GM19351 (cell line): ENCODE data around the gene VPS4A.
A peak's percentile ranks its signal among the peaks of the same experiment; 100 is the strongest.
"Not testable (repeated sequence)": the region's sequence is repeated elsewhere in the genome, so short reads cannot be mapped to it uniquely, and the experiment has no call there.

Source experiments
- ATAC-seq: cut with Tn5 transposase; IDR thresholded peaks from one replicate; pipeline ENCODE4 v1.9.1; 2021; ENCODE audit warnings: mild to moderate bottlenecking, moderate library complexity; ENCODE audit not compliant: unreplicated experiment

VPS4A gene

GRCh38 chr16:69326172-69326873 lies 15.2 kb downstream of the VPS4A start:
- no peak for ATAC-seq

- no peak for ATAC-seq
Measured at GRCh38 chr16:69327585-69328310, 16.6 kb downstream of the VPS4A start.

- ATAC-seq, result no peak
Measured at GRCh38 chr16:69328854-69329316, 17.7 kb downstream of the VPS4A start.

GRCh38 chr16:69329369-69330285 lies 18.5 kb downstream of the VPS4A start:
- ATAC-seq, result peak; percentile 40

- ATAC-seq, result peak; percentile 91
Measured at GRCh38 chr16:69330286-69331109, 19.3 kb downstream of the VPS4A start, which contains the start of gene PDF. Gene PDF, minus strand, starts transcription at chr16:69330588. Its CDS starts 18 bp downstream, at chr16:69330570.

- ATAC-seq, result no peak
Measured at GRCh38 chr16:69334696-69335095, 23.5 kb downstream of the VPS4A start.

- ATAC-seq, result no peak
Measured at GRCh38 chr16:69338557-69339288, 27.6 kb downstream of the VPS4A start.

GRCh38 chr16:69339289-69340094 lies 28.3 kb downstream of the VPS4A start, which contains the start of the genes COG8 and NIP7:
Gene COG8, minus strand, starts transcription at chr16:69339564. Its CDS starts 12 bp downstream, at chr16:69339552.
Gene NIP7, plus strand, starts transcription at chr16:69339772. Its CDS starts 58 bp downstream, at chr16:69339830.
- peak; percentile 91 for ATAC-seq

- ATAC-seq, result no peak
Measured at GRCh38 chr16:69340095-69340644, 29.0 kb downstream of the VPS4A start.

GRCh38 chr16:69344171-69344570 lies 33.0 kb downstream of the VPS4A start:
- ATAC-seq, result no peak

- ATAC-seq, result no peak
Measured at GRCh38 chr16:69345923-69346322, 34.8 kb downstream of the VPS4A start.

GRCh38 chr16:69346683-69347082 lies 35.5 kb downstream of the VPS4A start:
- no peak for ATAC-seq

GRCh38 chr16:69348222-69348621 lies 37.1 kb downstream of the VPS4A start:
- ATAC-seq, result no peak

GRCh38 chr16:69349536-69349935 lies 38.4 kb downstream of the VPS4A start:
- ATAC-seq, result no peak

GRCh38 chr16:69350536-69351133 lies 39.5 kb downstream of the VPS4A start:
- no peak for ATAC-seq

GRCh38 chr16:69351309-69352027 lies 40.3 kb downstream of the VPS4A start, which contains the start of gene TMED6:
Gene TMED6, minus strand, starts transcription at chr16:69351786. Its CDS starts 33 bp downstream, at chr16:69351753.
- ATAC-seq, result no peak

- not testable (repeated sequence) for ATAC-seq
Measured at GRCh38 chr16:69360070-69360469, 48.9 kb downstream of the VPS4A start.
